HFF-Myc (cell line): Measurements from ENCODE around the gene DDR2.

Experiments
- DNase-seq: peaks from one replicate; pipeline ENCODE4 v3.0.0-alpha.2; 2011; ENCODE audit warnings: low read depth; ENCODE audit errors: extremely low read depth
- H3K4me3 ChIP-seq: replicated peaks from 2 replicates; pipeline ENCODE4 v1.5.1; 2011; ENCODE audit warnings: low read depth, mild to moderate bottlenecking, control low read depth, low read length
- TF ChIP-seq, protein P1 (sequence below): IDR thresholded peaks from 2 replicates; pipeline ENCODE4 v1.5.1; 2012; ENCODE audit warnings: mild to moderate bottlenecking, low read depth, low read length, control low read depth; ENCODE audit errors: missing control alignments

DDR2 gene

DNA sequence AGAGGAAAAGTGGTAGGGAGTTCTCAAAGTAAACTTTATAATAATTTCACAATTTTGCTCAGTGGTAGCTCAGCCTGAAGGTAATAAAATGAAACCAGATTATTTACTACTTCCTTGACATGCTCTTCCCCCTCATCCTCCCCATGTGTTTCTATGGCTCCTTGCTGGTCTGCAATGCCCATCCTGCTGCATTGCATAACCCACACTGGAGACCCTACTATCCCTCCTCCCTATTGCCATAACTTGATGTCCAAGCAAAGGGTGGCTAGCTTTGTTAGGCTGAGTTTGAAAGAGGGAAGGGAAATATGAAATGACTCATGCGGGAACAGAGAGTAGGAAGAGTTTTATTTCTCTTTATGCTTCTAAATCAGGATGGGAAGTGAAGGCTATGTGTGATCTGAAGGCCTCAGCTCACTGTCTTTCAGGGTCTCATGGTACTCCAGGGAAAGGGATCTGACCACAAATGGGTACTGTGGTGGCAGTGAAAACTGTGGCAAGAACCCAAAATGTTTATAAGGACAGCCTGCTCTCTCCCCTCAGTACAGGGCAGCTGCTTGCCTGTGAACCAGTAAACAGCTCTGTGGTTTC is 121.8 kb downstream of the DDR2 start:
- no peak overlapping the region for H3K4me3 ChIP-seq
- DNase-seq: no peak
- TF ChIP-seq, protein P1, sequence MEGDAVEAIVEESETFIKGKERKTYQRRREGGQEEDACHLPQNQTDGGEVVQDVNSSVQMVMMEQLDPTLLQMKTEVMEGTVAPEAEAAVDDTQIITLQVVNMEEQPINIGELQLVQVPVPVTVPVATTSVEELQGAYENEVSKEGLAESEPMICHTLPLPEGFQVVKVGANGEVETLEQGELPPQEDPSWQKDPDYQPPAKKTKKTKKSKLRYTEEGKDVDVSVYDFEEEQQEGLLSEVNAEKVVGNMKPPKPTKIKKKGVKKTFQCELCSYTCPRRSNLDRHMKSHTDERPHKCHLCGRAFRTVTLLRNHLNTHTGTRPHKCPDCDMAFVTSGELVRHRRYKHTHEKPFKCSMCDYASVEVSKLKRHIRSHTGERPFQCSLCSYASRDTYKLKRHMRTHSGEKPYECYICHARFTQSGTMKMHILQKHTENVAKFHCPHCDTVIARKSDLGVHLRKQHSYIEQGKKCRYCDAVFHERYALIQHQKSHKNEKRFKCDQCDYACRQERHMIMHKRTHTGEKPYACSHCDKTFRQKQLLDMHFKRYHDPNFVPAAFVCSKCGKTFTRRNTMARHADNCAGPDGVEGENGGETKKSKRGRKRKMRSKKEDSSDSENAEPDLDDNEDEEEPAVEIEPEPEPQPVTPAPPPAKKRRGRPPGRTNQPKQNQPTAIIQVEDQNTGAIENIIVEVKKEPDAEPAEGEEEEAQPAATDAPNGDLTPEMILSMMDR: no peak

DNA sequence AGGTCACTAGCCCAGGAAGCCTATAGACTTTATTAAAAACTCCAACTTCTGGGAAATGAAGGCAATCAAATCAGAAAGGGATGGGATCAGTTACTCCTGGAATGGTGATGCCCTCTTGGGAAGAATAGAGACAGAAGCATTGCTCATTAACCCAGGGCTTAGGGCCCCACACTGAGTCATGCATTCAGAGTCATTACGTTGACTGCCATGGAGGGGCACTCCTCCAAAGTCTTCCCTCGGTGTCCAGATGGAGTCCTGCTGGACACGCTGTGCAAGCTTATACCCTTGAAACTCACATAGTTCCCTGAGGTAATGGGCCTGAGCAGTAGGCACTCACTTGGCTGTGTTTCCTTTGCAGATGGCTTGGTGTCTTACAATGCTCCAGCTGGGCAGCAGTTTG is 123.0 kb downstream of the DDR2 start:
- TF ChIP-seq, protein P1: no peak
- no peak overlapping the region for H3K4me3 ChIP-seq
- no peak for DNase-seq

DNA sequence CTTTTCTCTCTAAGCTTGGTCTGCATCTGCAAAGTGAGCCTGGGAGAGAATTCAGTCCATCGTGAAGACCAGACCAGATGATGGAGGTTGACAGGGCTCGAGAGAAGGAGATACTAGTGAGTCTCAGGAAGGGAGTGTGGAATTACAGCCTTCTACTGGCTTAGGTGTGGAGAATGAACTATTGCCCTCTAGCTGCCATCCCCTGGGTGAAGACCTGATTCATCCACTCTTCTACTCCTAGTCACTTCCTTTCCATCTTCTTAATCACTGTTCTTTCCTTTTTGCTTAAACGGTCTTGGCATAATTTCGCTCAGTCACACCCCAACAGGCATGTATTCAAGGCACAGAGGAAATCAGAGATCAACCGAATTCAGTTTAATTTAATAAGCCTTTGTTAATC is 124.3 kb downstream of the DDR2 start:
- peak; percentile 21 for DNase-seq
- TF ChIP-seq, protein P1: no peak

DNA sequence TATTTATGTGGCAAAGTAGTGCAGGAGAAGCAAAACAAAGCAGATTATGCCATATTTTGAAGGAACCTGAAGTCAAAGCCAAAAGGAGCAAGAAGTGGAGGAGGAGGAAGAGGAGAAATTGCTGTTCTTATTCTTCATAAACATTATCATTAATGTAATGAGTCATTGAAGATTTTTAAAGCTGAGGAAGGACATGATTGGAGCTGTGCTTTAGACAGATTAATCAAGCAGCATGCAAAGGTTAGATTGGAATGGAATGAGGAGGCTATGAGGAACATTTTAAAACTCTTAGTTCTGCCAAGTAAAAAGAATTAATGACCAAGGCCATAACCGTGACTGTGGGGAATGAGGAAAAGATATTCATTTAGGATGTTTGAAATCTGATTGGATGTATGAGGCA is 125.2 kb downstream of the DDR2 start:
- TF ChIP-seq, protein P1: no peak
- no peak overlapping the region for H3K4me3 ChIP-seq
- no peak for DNase-seq

More for the DNA sequence above, 124.3 kb downstream of the DDR2 start:
- H3K4me3 ChIP-seq: no peak overlapping the region

DNA sequence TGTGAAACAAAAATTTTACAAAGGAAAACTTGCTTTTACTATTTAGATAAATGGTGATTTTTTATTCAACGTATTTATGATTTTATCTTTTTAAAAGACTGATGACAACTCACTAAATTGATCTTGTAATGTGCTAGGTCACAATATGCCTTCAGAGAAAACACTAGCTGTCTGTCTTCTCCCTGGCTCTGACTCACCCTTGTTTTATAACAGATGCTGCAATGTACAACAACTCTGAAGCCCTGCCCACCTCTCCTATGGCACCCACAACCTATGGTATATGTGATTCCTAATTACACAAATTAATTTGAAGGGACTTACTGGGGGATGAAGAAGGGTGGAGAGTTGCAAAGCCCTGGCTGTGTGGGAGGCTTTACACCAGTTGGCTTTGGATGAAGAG is 133.5 kb downstream of the DDR2 start:
- DNase-seq: no peak
- TF ChIP-seq, protein P1: no peak
- H3K4me3 ChIP-seq: no peak overlapping the region

DNA sequence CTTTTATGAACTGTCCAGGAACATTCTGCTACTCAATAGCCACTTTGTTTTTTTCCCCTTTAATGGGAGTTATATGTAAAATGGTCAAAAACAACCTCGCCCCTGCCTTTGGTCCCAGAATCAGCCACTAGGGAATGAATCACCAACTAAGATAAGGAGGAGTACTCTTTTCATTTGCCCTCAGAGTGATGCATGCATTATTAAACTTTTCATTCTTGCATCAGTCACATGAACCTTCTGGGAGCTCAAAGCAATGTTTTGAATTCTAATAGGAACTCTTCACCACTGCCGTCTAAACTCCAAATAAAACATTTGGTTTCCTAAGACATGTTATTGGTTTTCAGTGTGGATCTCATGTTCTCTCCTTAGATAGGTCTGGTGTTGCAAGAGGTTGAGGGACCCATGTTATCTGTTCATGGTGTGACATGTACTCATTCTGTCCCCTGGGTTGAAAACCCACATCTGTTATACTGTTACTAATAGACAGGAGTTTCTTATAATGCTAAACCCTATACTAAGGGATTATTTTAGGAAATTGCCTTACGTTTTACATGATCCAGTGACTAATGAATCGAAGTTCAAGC is 140.4 kb downstream of the DDR2 start:
- no peak for DNase-seq
- TF ChIP-seq, protein P1: no peak
- H3K4me3 ChIP-seq: no peak overlapping the region

DNA sequence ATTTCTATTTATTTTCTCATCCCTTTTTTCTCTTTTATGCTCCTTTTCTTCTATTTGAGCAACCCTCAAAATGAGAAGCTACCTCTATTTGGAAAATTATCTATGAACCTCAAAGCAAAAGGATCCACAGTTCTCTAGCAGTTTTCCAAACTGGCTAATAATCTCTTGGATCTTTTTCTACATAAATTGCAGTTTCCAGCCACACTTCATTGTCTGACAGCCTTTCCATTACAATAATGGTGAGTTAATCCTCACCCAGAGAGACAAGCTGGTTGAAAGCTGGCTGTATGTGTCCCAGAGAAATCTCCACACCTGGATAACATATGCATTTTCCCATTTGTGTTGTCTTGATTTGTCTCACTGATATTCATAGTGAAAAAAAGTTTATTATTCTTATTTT is 141.7 kb downstream of the DDR2 start:
- TF ChIP-seq, protein P1: no peak
- H3K4me3 ChIP-seq: no peak overlapping the region
- no peak for DNase-seq
